ENCODE measurements around the gene MTR.

MTR gene

DNA sequence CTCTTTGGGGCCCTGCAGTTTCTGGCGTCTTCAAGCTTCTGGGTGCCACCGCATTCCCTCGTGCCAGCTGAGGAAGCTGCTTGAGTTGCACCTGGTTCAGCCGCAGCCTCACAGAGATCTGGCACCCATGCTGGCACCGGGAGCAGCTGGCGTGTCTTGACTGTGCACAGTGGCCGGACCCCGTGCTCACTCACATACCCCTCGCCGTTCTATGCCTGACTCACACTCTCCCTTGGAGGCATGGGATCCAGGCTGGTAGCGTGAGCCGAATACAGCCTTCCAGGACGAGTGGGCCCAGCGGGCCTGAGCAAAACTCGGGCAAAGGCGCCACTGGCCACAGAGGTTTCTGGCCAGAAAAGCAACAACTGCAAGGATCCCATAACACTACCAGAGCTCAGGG lies 8.6 kb upstream of the MTR start:
- no peak overlapping the region for H3K4me2 ChIP-seq (ENCODE audit: low read depth, low read length, poor library complexity, severe bottlenecking)
- H3K27me3 ChIP-seq (ENCODE audit: low read length): no peaks in the 10 kb centered on the region
- no peak overlapping the region for H3K27ac ChIP-seq (ENCODE audit: low read depth, low read length)
- no peak overlapping the region for H3K9ac ChIP-seq (ENCODE audit: low read length)
- H3K9me3 ChIP-seq (ENCODE audit: insufficient read depth, low read length): peaks cover 7% of the 10 kb centered on the region; the same call in 1 of the 2 replicates
- no peak overlapping the region for H3K4me3 ChIP-seq (ENCODE audit: insufficient read depth, low read length, poor library complexity, severe bottlenecking)
- no peaks in the 10 kb centered on the region for H3K9me2 ChIP-seq (replicated peaks; ENCODE audit: insufficient read depth, low read length)
- H3F3A ChIP-seq (ENCODE audit: insufficient read depth): no peaks in the 10 kb centered on the region
- no peak overlapping the region for H2AFZ ChIP-seq (ENCODE audit: low read depth, low read length, severe bottlenecking)
- no peaks in the 10 kb centered on the region for H4K20me1 ChIP-seq (ENCODE audit: low read depth, low read length)
- TF ChIP-seq, protein P1, sequence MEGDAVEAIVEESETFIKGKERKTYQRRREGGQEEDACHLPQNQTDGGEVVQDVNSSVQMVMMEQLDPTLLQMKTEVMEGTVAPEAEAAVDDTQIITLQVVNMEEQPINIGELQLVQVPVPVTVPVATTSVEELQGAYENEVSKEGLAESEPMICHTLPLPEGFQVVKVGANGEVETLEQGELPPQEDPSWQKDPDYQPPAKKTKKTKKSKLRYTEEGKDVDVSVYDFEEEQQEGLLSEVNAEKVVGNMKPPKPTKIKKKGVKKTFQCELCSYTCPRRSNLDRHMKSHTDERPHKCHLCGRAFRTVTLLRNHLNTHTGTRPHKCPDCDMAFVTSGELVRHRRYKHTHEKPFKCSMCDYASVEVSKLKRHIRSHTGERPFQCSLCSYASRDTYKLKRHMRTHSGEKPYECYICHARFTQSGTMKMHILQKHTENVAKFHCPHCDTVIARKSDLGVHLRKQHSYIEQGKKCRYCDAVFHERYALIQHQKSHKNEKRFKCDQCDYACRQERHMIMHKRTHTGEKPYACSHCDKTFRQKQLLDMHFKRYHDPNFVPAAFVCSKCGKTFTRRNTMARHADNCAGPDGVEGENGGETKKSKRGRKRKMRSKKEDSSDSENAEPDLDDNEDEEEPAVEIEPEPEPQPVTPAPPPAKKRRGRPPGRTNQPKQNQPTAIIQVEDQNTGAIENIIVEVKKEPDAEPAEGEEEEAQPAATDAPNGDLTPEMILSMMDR (IDR thresholded peaks at IDR 0.05; ENCODE audit: insufficient read depth, low read length, poor library complexity, severe bottlenecking): no peak
- TF ChIP-seq EZH2phosphoT487 (conservative IDR thresholded peaks at IDR 0.05; ENCODE audit: low read length): no peak
- H3K36me3 ChIP-seq (ENCODE audit: low read length): no peaks in the 10 kb centered on the region
- H3K79me2 ChIP-seq (ENCODE audit: insufficient read depth, low read length): no peaks in the 10 kb centered on the region

DNA sequence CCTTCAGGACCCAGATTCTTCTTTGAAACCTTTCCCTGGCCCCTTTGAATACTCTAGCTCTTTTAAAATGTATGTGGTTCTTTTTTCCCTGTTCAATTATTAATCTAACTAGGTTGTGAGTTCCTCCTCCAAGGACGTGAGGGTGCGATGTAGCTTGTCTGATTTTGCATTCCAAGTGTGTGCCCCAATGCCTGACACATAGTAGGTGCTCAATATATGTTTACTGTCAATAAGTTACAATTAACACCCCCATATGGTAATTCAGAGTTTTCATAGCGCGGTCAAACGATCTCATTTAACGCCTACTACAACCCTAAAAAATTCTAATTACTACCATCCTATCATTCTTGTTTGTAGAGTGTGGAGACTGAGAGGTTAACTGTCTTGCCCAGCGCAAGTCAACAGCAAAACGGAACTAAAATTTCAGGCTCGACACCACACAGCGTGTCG lies 482 bp upstream of the MTR start:
- H3K9ac ChIP-seq (ENCODE audit: low read length): peak overlapping the region; percentile 83
- no peaks in the 10 kb centered on the region for H3K9me3 ChIP-seq (ENCODE audit: insufficient read depth, low read length)
- H3K4me3 ChIP-seq (ENCODE audit: insufficient read depth, low read length, poor library complexity, severe bottlenecking): peak overlapping the region; percentile 53
- H3F3A ChIP-seq (ENCODE audit: insufficient read depth): no peaks in the 10 kb centered on the region
- no peaks in the 10 kb centered on the region for H3K36me3 ChIP-seq (ENCODE audit: low read length)
- peaks cover 40% of the 10 kb centered on the region for H3K79me2 ChIP-seq (ENCODE audit: insufficient read depth, low read length)
- no peaks in the 10 kb centered on the region for H3K9me2 ChIP-seq (replicated peaks; ENCODE audit: insufficient read depth, low read length)
- no peaks in the 10 kb centered on the region; the same call in 1 of the 2 replicates for H4K20me1 ChIP-seq (ENCODE audit: low read depth, low read length)
- TF ChIP-seq, protein P1 (IDR thresholded peaks at IDR 0.05; ENCODE audit: insufficient read depth, low read length, poor library complexity, severe bottlenecking): no peak
- no peak for TF ChIP-seq EZH2phosphoT487 (conservative IDR thresholded peaks at IDR 0.05; ENCODE audit: low read length)
- H3K27me3 ChIP-seq (ENCODE audit: low read length): no peaks in the 10 kb centered on the region
- H3K27ac ChIP-seq (ENCODE audit: low read depth, low read length): no peak overlapping the region
- H2AFZ ChIP-seq (ENCODE audit: low read depth, low read length, severe bottlenecking): peak overlapping the region; percentile 82
- H3K4me2 ChIP-seq (ENCODE audit: low read depth, low read length, poor library complexity, severe bottlenecking): peak overlapping the region; percentile 61

DNA sequence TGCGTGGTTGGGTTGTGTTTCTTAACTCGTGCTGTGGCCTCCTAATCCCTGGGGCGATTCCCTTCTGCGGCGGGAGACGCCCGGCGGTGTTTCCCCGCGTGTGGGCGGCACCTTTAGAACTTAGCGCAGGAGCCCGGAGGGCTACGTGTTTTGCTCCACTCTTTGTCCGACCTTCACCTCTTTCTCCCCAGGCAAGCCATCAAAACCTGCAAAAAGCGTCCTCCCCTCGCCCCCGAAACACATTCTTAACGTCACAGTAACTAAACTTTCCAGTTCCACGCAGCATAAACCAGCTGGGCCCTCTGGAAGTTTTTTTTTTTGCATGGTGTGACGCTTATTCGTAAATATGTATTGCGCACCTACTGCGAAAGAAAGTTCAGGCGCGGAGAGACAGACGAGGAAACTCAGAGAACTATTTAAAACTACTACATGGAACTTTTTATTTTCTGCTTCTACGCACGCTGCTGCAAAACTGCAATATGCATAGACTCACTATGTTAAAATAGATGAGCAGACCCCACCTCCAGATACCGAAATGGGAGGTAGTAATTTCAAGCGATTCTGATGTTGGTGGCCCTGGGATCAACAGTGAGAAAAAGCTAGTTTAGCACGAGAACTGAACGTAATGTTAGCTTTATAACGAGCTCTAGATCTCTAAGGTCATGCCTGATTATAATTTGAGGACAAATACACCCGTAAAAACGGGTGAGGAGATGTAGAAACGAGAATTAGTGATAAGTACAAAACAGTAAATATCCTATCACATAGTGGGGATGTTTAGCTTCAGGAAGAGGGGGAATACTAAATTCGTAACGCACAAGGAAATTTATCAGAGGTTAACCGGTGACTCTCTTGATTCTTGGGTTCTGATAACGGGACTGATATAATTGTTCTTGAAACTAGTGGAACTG lies 920 bp downstream of the MTR start:
- Histone ChIP-seq H3K27ac (ENCODE audit: low read depth, low read length) (peak overlapping the region; percentile 74), H3K36me3 (ENCODE audit: low read length) (no peaks in the 10 kb centered on the region), H3K9ac (ENCODE audit: low read length) (peak overlapping the region; percentile 83), H3K27me3 (ENCODE audit: low read length) (no peaks in the 10 kb centered on the region), H3K79me2 (ENCODE audit: insufficient read depth, low read length) (peaks cover 54% of the 10 kb centered on the region), H3K9me2 (replicated peaks; ENCODE audit: insufficient read depth, low read length) (no peaks in the 10 kb centered on the region), H3F3A (ENCODE audit: insufficient read depth) (no peaks in the 10 kb centered on the region), H3K4me3 (ENCODE audit: insufficient read depth, low read length, poor library complexity, severe bottlenecking) (peak overlapping the region; percentile 59), H3K9me3 (ENCODE audit: insufficient read depth, low read length) (no peaks in the 10 kb centered on the region), H3K4me2 (ENCODE audit: low read depth, low read length, poor library complexity, severe bottlenecking) (peak overlapping the region; percentile 61), H2AFZ (ENCODE audit: low read depth, low read length, severe bottlenecking) (peak overlapping the region; percentile 62), H4K20me1 (ENCODE audit: low read depth, low read length) (no peaks in the 10 kb centered on the region; the same call in 1 of the 2 replicates)
- TF ChIP-seq, protein P1 (IDR thresholded peaks at IDR 0.05; ENCODE audit: insufficient read depth, low read length, poor library complexity, severe bottlenecking): no peak
- no peak for TF ChIP-seq EZH2phosphoT487 (conservative IDR thresholded peaks at IDR 0.05; ENCODE audit: low read length)

Data from SU-DHL-6 (cell line).